HG02798 (cell line): ENCODE data around the gene ZBTB11.
"Not testable (repeated sequence)": the region's sequence is repeated elsewhere in the genome, so short reads cannot be mapped to it uniquely, and the experiment has no call there.

Experiments
- ATAC-seq: cut with Tn5 transposase; IDR thresholded peaks from one replicate; pipeline ENCODE4 v1.9.1; 2021; ENCODE audit warnings: mild to moderate bottlenecking; ENCODE audit not compliant: unreplicated experiment, poor library complexity

ZBTB11 gene

GRCh38 chr3:101676765-101677435 lies at the start of gene ZBTB11:
TSS of gene ZBTB11 (minus strand) at chr3:101677132. CDS start at chr3:101676914, 218 bp downstream.
- ATAC-seq = peak; percentile 69

DNA sequence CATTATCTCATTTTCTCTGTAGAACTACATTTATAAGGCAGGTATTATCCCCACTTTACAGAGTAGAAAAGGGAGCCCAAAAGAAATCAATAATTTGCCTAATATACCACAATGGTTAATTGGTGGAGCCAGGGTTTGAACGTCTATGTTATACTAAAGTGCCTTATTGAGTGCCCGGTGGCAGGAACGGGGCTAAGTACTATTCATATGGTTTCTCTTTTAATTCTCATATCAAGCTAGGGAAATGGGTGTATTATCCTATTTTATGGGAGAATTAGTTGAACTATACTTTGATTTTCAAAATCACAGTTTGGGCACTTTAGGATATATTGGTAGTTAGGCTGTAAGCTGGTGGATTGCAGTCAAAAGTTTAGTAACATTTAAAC lies 49.0 kb upstream of the ZBTB11 start:
- no peak for ATAC-seq

DNA sequence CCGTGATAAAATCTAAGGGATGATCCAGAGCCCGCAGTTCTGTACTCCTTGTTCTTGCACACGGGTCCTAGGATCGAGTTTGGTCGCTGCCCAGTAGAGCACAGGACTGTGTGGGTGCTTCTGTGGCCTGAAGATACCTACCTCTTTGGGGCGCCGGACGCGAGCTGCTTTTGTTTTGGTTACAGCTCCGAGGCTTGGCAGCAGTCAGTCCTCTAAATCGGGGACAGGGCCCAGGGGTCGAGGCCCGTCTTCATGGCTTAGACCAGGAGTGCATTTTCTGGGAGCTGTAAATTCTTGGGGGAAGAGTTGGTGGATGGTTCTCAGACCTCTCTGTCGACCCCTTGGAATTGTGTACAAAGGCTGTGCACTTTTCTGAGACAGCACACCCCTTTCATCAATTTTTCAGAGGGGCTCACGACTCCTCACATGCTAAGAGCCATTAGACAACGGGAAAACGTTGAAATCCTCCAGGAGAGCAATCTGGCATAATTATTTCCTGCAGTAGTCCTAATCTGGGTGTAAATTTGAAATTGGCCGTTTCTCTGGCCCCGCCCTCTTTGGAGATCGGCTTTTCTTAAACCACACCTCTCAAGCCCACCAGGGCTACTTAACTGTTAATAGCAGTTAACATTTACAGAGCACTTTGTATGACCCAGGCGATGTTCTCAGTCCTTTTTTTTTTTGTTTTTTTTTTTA lies 48.4 kb upstream of the ZBTB11 start:
- ATAC-seq = peak; percentile 17

- peak; percentile 93 for ATAC-seq
Observed at GRCh38 chr3:101724329-101725193, 47.6 kb upstream of the ZBTB11 start, which contains the start of gene CEP97. TSS of gene CEP97 (plus strand) at chr3:101724614. CDS start at chr3:101724677, 63 bp downstream.

DNA sequence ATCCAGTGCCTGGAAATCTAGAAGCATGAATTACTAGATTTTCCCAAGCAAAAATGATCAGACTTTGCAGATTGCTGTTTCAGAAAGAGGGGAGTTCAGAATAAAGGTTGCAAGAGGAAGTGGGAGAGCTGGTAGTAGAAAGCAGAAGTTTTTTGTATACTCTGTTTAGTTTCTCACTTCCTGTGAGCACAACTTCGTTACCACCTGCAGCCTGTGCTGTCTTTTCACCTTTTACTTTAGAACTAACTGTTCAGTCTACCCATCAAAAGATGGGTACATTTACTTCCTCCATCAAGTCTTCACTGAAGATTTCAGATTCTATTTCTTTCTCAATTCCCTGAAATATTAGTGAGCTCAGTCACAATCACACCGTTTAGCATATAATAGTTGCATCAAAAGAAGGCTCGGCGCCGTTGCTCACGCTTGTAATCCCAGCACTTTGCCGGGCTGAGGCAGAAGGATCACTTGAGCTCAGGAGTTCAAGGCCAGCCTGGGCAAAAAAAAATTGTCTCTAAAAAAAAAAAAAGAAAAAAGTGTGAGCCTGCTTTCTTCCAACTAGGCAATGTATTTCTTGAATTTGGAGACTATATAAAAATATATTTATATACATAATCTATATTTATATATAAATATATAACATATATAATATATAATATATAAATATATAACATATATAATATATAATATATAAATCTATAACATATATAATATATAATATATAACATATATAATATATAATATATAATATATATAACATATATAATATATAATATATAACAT lies 45.7 kb upstream of the ZBTB11 start:
- peak; percentile 54 for ATAC-seq

- ATAC-seq = no peak
Observed at GRCh38 chr3:101720851-101721840, 44.2 kb upstream of the ZBTB11 start.

DNA sequence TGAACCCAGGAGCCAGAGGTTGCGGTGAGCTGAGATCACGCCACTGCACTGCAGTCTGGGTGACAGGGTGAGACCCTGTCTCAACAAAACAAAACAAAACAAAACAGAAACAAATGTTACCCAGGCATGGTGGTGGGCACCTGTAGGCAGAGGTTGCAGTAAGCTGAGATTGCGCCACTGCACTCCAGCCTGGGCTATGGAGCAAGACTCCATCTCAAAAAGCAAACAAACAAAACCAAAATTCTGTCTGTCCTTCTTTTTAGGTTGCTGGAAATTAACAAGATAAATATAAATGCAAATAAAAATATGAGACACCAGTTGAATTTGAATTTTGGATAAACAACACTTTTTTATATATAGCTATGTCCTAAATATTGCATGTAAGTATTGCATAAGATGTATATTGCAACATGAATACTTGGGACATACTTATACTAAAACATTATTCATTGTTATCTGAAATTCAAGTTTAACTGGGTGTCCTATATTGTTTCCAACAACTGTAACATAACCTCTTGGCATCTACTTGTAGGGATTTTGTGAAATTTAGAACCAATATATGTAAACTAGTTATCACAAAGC lies 42.8 kb upstream of the ZBTB11 start:
- no peak for ATAC-seq

- ATAC-seq = no peak
Observed at GRCh38 chr3:101718455-101718854, 41.5 kb upstream of the ZBTB11 start.

DNA sequence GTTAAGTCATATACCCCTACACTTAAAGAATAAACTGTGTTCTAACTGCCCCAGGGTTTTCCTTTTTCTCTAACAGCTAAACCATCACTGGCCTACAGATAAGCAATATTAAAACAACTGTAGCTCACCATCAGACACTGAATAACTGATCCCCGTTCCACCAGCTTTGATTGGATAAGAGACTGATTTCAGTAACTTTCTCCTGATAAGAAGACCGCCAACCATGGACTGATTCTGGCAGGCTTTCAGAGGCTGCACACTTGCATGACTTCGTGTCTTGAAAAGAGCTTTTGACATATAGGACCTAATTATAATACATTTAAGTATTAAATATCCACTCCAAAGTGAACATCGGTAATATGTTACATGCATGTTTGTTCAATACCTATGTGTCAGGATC lies 32.2 kb upstream of the ZBTB11 start:
- ATAC-seq = no peak

GRCh38 chr3:101704639-101705038 lies 27.7 kb upstream of the ZBTB11 start:
- ATAC-seq = not testable (repeated sequence)

DNA sequence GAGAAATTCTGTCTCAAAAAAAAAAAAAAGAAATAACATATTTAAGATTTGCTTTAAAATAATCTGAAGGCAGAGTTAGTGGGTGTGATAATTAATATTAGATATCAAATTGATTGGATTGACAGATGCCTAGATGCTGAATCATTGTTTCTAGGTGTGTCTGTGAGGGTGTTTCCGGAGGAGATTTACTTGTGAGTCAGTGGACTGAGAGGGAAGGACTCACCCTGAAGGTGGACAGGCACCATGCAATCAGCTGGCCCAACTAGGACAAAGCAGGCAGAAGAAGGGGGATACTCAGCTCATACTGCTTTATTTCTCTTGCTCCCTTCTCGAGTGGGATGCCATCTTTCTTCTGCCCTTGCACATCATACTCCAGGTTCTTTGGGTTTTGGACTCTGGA lies 26.2 kb upstream of the ZBTB11 start:
- no peak for ATAC-seq

- ATAC-seq = no peak
Observed at GRCh38 chr3:101702726-101703125, 25.8 kb upstream of the ZBTB11 start.

- ATAC-seq = no peak
Observed at GRCh38 chr3:101701696-101702634, 25.0 kb upstream of the ZBTB11 start.

- no peak for ATAC-seq
Observed at GRCh38 chr3:101695779-101696372, 18.9 kb upstream of the ZBTB11 start.

GRCh38 chr3:101694836-101695235 lies 17.9 kb upstream of the ZBTB11 start:
- ATAC-seq = not testable (repeated sequence)

DNA sequence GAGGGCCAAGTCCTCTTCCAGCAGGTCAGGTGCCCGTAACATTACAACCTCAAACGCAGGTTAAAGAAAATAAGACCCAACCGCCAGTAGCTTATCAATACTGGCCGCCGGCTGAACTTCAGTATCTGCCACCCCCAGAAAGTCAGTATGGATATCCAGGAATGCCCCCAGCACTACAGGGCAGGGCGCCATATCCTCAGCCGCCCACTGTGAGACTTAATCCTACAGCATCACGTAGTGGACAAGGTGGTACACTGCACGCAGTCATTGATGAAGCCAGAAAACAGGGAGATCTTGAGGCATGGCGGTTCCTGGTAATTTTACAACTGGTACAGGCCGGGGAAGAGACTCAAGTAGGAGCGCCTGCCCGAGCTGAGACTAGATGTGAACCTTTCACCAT lies 16.6 kb upstream of the ZBTB11 start:
- peak; percentile 95 for ATAC-seq
